Chondrocyte (in vitro differentiated cells): Measurements from ENCODE around the gene SHANK3. TPM values are rescaled to one million over a fixed set of nuclear protein-coding genes. Genes with fewer than 3 reads are reported as not detected.
A peak's percentile ranks its signal among the peaks of the same experiment; 100 is the strongest.
"Not testable (repeated sequence)": the region's sequence is repeated elsewhere in the genome, so short reads cannot be mapped to it uniquely, and the experiment has no call there.

Source experiments
- DNase-seq: peaks from one replicate; pipeline ENCODE4 v3.0.0; 2021; ENCODE audit warnings: mixed read lengths, low spot score
- H3K27ac Mint-ChIP-seq: one replicate; pipeline ENCODE4 v1.8.0; 2021; ENCODE audit warnings: mild to moderate bottlenecking, moderate library complexity, mixed read lengths; ENCODE audit not compliant: unreplicated experiment
- H3K27me3 Mint-ChIP-seq: 2 replicates; pipeline ENCODE4 v1.8.0; 2021; ENCODE audit warnings: low read depth, mixed read lengths
- H3K36me3 Mint-ChIP-seq: 2 replicates; pipeline ENCODE4 v1.8.0; 2021; ENCODE audit warnings: low read depth, mixed read lengths
- H3K4me1 Mint-ChIP-seq: 2 replicates; pipeline ENCODE4 v1.8.0; 2021; ENCODE audit warnings: low read depth, mild to moderate bottlenecking, mixed read lengths
- H3K4me3 Mint-ChIP-seq: one replicate; pipeline ENCODE4 v1.8.0; 2021; ENCODE audit warnings: mild to moderate bottlenecking, moderate library complexity, mixed read lengths; ENCODE audit not compliant: unreplicated experiment
- H3K9me3 Mint-ChIP-seq: 2 replicates; pipeline ENCODE4 v1.8.0; 2021; ENCODE audit warnings: low read depth, mixed read lengths
- total RNA-seq: library from RNA; stranded (reverse); gene quantifications from 3 replicates; pipeline ENCODE4 v1.2.1, GENCODE V29; 2021
- TF ChIP-seq, protein P1 (sequence below): fragments of 200-600 bp; sonication (generic); IDR thresholded peaks from 2 replicates; pipeline ENCODE4 v1.5.0; 2021; ENCODE audit warnings: antibody characterized with exemption, mild to moderate bottlenecking, moderate library complexity

SHANK3 gene
- total RNA-seq, 1 donor from 2014 or later: 7.0 TPM

DNA sequence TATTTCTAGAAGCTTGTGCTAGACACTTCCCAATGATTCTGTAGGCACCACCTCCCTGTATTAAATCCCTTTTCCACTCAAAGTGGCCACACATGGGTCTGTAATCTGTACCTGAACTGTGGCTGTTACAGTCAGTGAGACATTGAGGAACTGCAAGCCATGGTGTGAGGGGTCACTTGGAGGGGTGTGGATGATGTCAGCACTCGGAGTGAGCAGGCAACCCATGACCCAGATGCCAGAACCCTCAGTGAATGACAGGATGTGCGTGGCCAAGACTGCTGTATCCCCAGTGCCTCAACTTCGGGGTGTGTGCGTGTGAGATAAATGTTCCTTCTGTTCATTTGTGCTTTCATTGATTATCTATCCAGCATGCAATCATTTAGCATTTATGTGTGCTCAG, 14.7 kb upstream of the SHANK3 start:
- Mint-ChIP-seq H3K4me1 (peaks cover 14% of the 10 kb centered on the region), H3K4me3 (no peak overlapping the region), H3K27me3 (no peaks in the 10 kb centered on the region), H3K27ac (no peak overlapping the region), H3K9me3 (no peaks in the 10 kb centered on the region), H3K36me3 (no peaks in the 10 kb centered on the region)
- no peak for DNase-seq
- TF ChIP-seq, protein P1, sequence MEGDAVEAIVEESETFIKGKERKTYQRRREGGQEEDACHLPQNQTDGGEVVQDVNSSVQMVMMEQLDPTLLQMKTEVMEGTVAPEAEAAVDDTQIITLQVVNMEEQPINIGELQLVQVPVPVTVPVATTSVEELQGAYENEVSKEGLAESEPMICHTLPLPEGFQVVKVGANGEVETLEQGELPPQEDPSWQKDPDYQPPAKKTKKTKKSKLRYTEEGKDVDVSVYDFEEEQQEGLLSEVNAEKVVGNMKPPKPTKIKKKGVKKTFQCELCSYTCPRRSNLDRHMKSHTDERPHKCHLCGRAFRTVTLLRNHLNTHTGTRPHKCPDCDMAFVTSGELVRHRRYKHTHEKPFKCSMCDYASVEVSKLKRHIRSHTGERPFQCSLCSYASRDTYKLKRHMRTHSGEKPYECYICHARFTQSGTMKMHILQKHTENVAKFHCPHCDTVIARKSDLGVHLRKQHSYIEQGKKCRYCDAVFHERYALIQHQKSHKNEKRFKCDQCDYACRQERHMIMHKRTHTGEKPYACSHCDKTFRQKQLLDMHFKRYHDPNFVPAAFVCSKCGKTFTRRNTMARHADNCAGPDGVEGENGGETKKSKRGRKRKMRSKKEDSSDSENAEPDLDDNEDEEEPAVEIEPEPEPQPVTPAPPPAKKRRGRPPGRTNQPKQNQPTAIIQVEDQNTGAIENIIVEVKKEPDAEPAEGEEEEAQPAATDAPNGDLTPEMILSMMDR: no peak

GRCh38 chr22:50659711-50660110, 12.9 kb upstream of the SHANK3 start:
- not testable (repeated sequence) for DNase-seq, H3K9me3 Mint-ChIP-seq, H3K27ac Mint-ChIP-seq, H3K27me3 Mint-ChIP-seq, H3K36me3 Mint-ChIP-seq, H3K4me3 Mint-ChIP-seq
- peaks cover 14% of the 10 kb centered on the region for H3K4me1 Mint-ChIP-seq

GRCh38 chr22:50660306-50660705, 12.3 kb upstream of the SHANK3 start:
- H3K9me3 Mint-ChIP-seq: no peaks in the 10 kb centered on the region
- no peak for DNase-seq
- no peak overlapping the region for H3K27ac Mint-ChIP-seq
- no peak overlapping the region for H3K4me3 Mint-ChIP-seq
- peaks cover 14% of the 10 kb centered on the region for H3K4me1 Mint-ChIP-seq
- no peaks in the 10 kb centered on the region for H3K27me3 Mint-ChIP-seq
- H3K36me3 Mint-ChIP-seq: no peaks in the 10 kb centered on the region
- TF ChIP-seq, protein P1: no peak

GRCh38 chr22:50665212-50665611, 7.4 kb upstream of the SHANK3 start:
- peaks cover 3% of the 10 kb centered on the region for H3K27me3 Mint-ChIP-seq
- H3K36me3 Mint-ChIP-seq: no peaks in the 10 kb centered on the region
- DNase-seq: peak; percentile 29
- no peaks in the 10 kb centered on the region for H3K9me3 Mint-ChIP-seq
- no peaks in the 10 kb centered on the region for H3K4me1 Mint-ChIP-seq
- TF ChIP-seq, protein P1: no peak
- no peak overlapping the region for H3K4me3 Mint-ChIP-seq
- no peak overlapping the region for H3K27ac Mint-ChIP-seq

DNA sequence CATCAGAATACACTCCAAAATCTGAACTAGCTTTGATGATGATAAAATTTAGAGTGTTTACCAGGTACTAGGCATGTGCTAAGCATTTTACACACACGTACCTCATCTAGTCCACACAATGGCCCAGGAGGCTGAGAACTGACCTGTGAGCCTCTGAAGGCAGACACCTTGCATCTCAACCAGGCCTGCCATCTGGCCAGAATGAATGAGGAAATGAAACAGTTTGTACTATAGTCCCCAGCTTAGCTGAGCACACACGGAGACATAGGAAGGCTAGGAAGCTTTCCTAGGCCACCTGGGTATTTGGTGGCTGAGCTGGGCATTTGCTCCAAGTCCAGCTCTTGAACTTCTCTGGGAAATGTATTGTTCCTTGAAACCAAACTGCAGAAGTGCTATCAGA, 6.9 kb upstream of the SHANK3 start:
- no peak overlapping the region for H3K4me3 Mint-ChIP-seq
- no peaks in the 10 kb centered on the region for H3K36me3 Mint-ChIP-seq
- H3K9me3 Mint-ChIP-seq: no peaks in the 10 kb centered on the region
- no peak for DNase-seq
- no peak overlapping the region for H3K27ac Mint-ChIP-seq
- no peaks in the 10 kb centered on the region for H3K4me1 Mint-ChIP-seq
- TF ChIP-seq, protein P1: no peak
- peaks cover 3% of the 10 kb centered on the region for H3K27me3 Mint-ChIP-seq

GRCh38 chr22:50670513-50670912, 2.1 kb upstream of the SHANK3 start:
- peaks cover 8% of the 10 kb centered on the region for H3K27me3 Mint-ChIP-seq
- TF ChIP-seq, protein P1: no peak
- H3K27ac Mint-ChIP-seq: no peak overlapping the region
- H3K36me3 Mint-ChIP-seq: no peaks in the 10 kb centered on the region
- no peak for DNase-seq
- H3K9me3 Mint-ChIP-seq: no peaks in the 10 kb centered on the region
- no peak overlapping the region for H3K4me3 Mint-ChIP-seq
- peaks cover 6% of the 10 kb centered on the region for H3K4me1 Mint-ChIP-seq
